Kidney epithelial cell (primary cell): ENCODE measurements around the gene BCL2L13. TPM values are rescaled to one million over a fixed set of nuclear protein-coding genes. Genes with fewer than 3 reads are reported as not detected.
"Not testable (repeated sequence)": the region's sequence is repeated elsewhere in the genome, so short reads cannot be mapped to it uniquely, and the experiment has no call there.

Experiments used
- DNase-seq: peaks from one replicate; pipeline ENCODE4 v3.0.0-alpha.2; 2010; ENCODE audit warnings: low read depth
- H3K27me3 ChIP-seq: 2 replicates; pipeline ENCODE4 v1.6.0; 2011; ENCODE audit warnings: low read length; ENCODE audit not compliant: control insufficient read depth, insufficient read depth
- H3K36me3 ChIP-seq: 2 replicates; pipeline ENCODE4 v1.5.1; 2011; ENCODE audit warnings: low read length; ENCODE audit not compliant: control insufficient read depth, insufficient read depth
- H3K4me3 ChIP-seq: 2 replicates; pipeline ENCODE4 v1.5.1; 2011; ENCODE audit warnings: low read depth, mild to moderate bottlenecking, control low read depth, low read length
- total RNA-seq: library from RNA; depleted of rRNA; stranded (reverse); fragments of >200 nt; gene quantifications from 2 replicates; pipeline ENCODE4 v1.2.3, GENCODE V29; 2015
- TF ChIP-seq, protein P1 (sequence below): IDR thresholded peaks from 2 replicates; pipeline ENCODE4 v1.5.1; 2011; ENCODE audit warnings: mild to moderate bottlenecking, moderate library complexity, low read length, control low read depth, inconsistent platforms; ENCODE audit not compliant: insufficient read depth, poor library complexity, severe bottlenecking

Gene BCL2L13
- total RNA-seq, 1 donor from 2014 or later, result 58.4 TPM

DNA sequence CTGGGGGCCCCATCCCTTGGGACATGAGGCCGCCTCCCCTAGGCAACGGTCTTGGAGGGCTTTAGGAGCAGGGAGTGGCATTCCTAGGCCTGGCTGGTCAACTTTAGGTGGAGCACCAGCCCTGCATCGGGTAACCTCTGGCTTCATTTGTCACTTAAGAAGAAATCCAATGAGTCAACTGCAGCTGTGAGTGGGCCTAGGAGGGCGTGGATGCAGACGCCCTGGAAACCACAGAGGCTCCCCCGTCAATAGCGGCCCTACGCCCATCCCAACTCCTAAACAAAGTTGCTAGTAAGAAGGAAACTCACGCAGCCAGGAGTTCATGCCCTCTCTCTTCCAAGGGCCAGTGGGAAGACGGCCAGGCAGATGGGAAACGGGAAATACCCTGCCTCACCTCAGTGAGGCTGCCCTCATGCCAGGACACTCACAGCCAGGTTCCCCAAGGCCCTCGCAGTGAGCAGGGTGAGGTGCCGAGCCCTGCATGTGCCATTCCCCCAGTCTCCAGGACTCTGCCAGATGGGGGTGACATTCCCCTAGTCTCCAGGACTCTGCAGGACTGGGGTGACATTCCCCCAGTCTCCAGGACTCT lies 114.9 kb downstream of the BCL2L13 start:
- Histone ChIP-seq H3K4me3 (no peak overlapping the region), H3K27me3 (no peaks in the 10 kb centered on the region), H3K36me3 (no peaks in the 10 kb centered on the region)
- no peak for DNase-seq
- TF ChIP-seq, protein P1, sequence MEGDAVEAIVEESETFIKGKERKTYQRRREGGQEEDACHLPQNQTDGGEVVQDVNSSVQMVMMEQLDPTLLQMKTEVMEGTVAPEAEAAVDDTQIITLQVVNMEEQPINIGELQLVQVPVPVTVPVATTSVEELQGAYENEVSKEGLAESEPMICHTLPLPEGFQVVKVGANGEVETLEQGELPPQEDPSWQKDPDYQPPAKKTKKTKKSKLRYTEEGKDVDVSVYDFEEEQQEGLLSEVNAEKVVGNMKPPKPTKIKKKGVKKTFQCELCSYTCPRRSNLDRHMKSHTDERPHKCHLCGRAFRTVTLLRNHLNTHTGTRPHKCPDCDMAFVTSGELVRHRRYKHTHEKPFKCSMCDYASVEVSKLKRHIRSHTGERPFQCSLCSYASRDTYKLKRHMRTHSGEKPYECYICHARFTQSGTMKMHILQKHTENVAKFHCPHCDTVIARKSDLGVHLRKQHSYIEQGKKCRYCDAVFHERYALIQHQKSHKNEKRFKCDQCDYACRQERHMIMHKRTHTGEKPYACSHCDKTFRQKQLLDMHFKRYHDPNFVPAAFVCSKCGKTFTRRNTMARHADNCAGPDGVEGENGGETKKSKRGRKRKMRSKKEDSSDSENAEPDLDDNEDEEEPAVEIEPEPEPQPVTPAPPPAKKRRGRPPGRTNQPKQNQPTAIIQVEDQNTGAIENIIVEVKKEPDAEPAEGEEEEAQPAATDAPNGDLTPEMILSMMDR, result no peak

DNA sequence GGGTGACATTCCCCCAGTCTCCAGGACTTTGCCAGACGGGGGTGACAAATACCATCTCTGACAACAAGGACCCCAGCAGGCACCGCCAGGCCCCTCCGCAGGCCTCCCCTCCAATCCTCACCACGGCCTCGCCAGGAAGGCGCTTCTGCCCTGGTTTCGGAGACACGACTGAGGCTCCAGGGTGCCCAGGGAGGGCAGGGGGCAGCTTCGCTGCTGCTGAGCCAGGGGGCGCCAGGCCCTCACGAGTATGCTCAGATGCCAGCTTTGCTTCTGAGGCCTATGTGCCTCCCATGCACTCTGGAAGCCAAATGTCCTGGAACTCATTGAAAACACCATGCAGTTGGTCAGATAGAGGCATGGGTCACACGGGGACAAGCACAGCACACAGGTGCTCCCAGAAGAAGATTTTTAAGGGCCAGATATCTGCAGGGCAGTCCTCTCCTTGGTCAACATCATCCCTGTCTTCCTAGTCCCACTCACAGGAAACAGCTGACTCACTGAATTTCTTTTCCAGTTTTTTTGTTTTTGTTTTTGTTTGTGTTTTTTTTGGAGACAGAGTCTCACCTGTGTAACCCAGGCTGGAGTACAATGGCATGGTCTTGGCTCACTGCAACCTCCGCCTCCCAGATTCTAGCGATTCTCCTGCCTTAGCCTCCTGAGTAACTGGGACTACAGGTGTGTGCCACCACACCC lies 115.8 kb downstream of the BCL2L13 start:
- DNase-seq, result no peak
- H3K27me3 ChIP-seq, result no peaks in the 10 kb centered on the region
- no peaks in the 10 kb centered on the region for H3K36me3 ChIP-seq
- no peak overlapping the region for H3K4me3 ChIP-seq
- TF ChIP-seq, protein P1, result peak; percentile 41

GRCh38 chr22:17761138-17761488 lies 122.6 kb downstream of the BCL2L13 start:
- Histone ChIP-seq H3K36me3 (no peaks in the 10 kb centered on the region), H3K4me3 (no peak overlapping the region), H3K27me3 (no peaks in the 10 kb centered on the region)
- TF ChIP-seq, protein P1, result no peak
- DNase-seq, result no peak

GRCh38 chr22:17763442-17763841 lies 124.9 kb downstream of the BCL2L13 start:
- H3K36me3 ChIP-seq, DNase-seq, H3K4me3 ChIP-seq, H3K27me3 ChIP-seq: not testable (repeated sequence)

DNA sequence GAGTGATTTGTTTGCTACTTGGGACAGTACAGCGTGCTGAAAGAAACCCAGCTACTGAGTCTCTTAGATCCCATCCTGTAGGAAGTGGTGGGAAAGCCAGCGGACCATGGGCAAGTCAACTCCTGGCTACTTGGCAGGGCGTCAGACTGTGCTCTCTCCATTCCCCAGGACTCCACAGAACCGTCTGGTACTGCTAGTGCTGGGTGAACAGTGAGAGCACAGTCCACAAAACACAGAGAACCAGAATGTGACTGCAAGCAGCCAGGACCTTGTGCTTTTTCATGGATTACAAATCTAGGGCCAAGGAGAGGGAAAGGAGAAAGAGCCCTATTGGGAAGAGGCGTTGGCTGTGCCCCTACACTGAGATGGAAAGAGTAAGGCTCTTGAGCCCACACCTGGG lies 125.5 kb downstream of the BCL2L13 start:
- TF ChIP-seq, protein P1, result no peak
- Histone ChIP-seq H3K36me3 (no peaks in the 10 kb centered on the region), H3K27me3 (no peaks in the 10 kb centered on the region), H3K4me3 (no peak overlapping the region)
- no peak for DNase-seq

DNA sequence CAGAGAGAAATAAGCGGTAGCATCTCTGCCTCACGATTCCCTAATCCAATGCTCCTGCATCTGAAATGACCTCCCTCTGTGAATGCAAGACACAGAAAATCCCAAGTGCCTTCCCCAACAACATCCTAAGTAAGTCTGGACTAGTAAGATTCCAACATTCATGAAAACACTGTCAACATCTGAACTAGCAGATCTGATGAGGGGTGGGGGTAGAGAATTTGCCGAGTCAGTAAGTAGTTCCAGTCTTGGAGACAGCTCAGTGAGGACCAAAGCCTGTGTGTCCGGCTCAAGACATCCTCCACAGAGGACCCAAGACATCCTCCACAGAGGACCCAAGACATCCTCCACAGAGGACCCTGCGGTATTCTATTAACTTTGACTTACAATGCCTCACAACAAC lies 126.3 kb downstream of the BCL2L13 start:
- not testable (repeated sequence) for H3K27me3 ChIP-seq, H3K4me3 ChIP-seq, DNase-seq, H3K36me3 ChIP-seq
